Stimulated activated naive CD4-positive, alpha-beta T cell treated with Interleukin-2 at 50 U/mL for 16 hours (primary cell): ENCODE measurements around the gene SELENOS.

Source experiments
- DNase-seq: peaks from one replicate; lab custom pipeline; 2025; lab: John Stamatoyannopoulos, UW

The SELENOS gene, protein sequence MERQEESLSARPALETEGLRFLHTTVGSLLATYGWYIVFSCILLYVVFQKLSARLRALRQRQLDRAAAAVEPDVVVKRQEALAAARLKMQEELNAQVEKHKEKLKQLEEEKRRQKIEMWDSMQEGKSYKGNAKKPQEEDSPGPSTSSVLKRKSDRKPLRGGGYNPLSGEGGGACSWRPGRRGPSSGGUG

DNA sequence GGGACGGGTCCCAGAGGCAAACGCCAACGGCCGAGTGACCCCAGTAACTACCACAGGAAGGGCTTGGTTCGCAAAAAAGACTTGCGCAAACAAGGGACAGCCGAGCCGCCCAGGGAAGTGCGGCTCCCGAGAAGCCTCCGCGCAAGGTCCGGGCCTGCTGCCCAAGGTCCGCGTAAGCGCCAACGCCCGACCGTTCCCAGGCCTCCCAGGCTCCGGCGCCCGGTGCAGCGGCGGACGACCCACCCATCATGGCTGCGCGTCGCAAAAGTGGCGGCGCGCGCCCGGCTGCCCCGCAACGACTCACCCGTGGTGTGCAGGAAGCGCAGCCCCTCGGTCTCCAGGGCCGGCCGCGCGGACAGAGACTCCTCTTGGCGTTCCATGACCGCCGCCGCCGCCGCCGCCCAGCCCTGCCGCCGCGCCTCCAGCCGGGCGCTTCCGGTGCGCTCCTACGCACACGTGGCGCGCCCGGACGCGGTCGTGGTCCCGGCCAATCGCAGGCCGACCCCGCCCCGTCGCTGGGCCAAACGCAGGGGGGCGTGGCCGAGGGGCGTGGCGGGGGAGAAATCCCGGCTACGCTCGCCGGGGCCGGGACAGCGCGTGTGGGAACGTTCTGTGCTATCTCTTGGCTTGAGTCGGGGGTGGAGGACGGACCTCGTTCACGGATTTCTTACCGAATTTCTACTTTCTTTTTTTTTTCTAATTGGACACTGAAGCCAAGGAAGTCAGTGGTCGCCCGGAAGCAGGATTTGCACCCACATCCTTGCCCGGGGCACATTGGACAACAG is at the start of gene SELENOS:
SELENOS (minus strand) TSS at position 448 of the 785 bp plus-strand sequence; CDS start at position 380, 68 bp downstream.
- DNase-seq: peak; percentile 84

DNA sequence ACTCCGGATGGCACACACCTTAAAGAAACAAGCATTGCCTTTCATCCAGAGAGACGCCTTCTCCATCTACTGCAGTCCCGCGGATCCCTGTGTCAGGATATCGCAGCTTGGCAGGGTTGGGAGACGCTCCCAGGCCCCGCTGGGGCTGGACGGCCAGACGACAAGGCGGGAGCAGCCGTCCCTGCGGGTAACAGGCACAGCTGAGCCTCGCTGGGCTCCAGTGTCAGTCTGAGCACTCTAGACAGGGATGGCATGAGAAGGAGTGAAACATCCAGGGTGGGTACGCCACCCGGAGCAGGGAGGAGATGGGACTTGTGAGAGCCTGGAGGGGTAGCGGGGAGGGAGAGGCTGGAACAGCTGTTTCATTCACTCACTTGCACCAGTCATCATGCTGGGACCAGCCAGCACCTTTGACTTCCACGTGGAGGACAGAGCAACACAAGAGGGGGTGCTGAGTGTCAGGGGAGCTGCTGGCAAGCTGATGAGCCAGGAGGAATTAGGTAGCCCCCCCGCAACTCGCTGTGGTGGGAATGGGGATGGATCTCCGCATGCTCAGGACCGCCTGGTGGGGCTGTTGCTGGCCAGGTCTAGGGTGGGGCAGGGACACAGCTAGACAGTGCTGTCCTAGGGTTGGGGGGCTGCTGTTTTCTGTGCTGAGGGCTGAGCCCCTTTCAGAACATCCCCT is 49.3 kb upstream of the SELENOS start:
- DNase-seq: no peak

DNA sequence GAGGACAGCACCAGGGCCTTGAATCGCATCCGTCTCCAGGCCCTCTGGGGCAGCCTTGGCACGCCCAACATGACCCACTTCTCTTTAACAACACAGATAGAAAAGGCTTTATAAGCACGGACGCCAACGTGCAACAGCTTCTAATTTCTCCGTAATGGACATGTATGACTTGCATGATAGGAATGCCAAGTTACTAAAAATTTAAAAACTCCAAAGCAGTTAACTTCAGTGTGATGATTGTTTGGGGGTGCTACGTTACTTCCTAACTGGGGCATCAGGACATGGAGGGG is 48.7 kb upstream of the SELENOS start:
- DNase-seq: no peak

DNA sequence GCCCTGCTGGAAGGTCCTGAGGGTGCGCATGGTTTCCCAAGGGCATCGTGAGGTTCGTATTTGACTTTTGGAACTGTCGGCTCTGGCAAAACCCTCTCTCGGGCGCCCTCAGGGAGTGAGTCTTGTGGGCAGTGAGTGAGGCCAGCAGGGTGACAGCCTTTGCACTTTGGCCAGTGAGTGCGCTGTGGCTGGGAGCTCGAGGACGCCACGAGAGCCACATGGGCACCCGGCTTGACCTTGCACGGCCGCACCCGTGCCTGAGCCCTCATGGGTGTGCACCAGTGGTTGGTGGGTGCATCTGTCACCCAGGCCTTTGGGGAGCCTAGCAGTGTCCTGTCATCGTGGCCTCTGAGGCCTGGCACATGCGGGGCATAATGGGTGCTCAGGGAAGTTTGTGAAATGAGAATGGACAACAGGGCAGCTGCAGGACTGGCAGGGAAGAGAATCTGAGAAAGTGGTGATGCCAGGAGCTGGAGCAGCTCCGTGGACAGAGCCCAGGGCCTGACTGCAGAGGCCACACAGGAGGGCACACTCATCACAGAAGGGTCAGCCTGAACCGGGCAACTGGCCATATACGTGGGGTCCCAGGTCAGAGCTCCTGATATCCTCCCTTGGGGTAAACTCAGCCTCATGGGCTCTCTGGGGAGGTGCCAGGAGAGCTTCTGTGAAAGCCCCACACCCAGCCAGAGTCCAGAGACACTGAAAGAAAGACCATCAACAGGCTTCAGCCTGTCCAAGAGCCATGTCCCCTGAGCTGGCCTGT is 48.2 kb upstream of the SELENOS start:
- DNase-seq: no peak

DNA sequence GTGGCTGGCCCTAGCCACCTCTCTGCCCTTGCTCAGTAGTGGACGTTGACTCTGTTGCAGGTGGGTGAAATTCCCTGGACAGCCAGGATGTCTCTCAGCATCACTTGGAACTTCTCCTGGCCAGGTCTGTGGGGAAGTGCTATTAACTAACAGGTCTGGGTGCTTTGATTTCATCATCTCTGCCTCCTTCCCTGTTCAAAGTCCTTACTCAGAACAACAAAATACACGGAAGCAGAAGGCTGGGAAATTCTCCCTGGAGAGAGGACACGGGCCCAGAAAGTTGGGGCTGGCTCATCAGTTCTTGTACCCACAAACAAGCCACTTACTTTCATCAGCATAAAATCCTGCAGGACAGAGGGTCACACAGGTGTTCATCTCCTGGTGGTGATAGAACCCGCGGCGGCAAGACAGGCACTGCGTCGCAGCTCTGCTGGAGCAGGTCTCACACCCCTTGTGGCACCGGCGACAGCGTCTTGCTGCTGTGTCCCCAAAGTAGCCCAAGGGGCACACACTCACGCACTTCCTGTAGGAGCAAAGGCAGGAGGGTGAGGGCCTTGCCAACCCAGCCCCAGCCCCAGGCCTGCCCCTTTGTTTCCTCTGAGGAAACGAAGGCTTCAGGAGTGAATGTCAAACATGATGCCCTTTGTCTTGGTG is 47.4 kb upstream of the SELENOS start:
- DNase-seq: no peak

DNA sequence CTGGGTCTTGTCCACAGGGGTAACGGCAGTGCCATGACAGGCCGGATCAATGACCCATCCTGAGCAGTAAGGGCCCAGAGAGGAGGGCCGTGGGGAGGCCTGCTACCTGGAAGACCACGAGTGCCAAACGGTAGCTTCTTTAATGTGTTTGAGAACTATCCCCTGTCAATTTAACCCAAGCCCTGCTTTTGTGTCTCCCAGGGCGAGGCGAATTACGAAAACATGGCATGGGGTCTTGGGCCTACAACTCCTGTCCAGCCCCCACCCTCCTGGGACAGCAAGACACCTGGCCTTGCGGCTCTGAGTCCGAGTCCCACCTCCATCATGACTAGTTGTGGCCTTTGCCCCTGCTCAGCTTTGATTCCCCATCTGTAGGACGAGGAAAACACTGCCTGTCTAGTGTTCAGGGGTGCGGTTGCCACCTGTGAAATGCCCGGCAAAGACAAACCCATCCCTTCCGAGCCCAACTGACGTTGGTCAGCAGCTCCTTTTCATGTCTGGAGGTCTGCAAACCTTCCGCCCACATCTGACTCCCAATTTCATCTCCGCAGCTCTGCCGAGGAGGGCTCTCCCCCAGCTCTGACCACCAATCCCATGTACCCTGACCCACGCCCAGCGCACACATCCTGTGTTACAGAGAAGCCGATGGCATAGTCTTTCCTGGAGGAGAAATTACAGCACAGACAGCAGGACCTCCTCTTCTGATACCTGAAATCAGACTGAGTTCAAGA is 46.7 kb upstream of the SELENOS start:
- DNase-seq: no peak

DNA sequence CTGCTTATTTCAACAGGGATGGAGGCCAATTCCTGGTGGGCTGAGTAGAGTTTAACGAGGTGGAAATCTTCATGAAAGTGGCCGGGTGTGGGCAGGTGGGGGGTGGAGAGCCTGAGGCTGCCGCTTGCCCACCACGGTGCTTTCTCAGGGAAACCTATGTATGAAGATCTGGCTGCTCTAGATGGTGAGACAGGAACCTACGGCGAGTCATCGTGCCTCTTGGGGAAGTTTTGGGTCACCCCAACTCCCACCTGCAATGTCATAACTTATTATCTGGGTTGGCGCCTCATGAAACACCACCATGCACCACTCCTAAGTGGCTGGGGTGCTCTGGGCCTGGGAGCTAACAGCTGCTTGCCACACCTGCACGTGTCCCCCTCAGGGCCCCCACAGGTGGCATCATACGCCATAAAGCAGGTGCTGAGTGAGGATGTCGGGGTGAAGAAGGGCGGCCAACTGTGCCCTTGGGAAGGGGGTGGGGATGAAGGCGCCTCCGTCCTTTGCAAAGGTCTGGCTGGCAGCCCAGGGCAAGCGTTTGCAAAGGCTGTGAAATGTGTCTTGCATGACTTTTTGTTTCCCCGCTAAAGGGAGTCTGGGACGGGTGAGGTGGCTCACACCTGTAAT is 45.7 kb upstream of the SELENOS start:
- DNase-seq: no peak

DNA sequence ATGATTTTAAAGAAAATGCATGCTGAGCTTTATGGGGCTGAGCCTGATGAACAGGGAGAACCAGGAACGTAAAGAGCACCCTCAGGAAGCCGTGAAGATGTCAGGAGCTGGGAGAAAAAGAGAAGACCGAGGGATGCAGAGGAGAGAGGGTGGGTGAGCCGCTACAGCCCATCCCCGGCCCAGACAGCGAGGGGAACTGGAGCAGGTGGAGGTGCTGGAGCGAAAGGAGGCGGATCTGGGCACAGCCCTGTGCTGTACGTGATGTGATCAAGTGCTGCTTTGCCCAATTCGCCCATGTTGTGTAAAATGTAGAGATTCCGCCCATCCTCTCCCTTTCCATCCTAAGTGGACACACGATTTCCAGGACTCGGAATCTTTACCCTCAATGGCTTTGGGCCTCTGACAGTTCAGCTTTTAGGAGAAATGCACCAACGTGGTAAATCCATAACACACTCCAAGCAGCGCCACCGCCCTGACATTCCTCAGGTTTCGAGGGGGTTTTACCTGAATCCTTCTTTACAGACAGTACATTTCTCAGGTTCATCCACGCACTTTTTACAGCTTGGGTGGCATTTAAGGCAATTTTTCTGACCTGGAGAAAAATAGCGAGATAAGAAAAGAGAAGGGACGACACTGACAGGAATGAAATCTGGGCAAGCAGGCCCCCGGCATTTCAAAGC is 44.9 kb upstream of the SELENOS start:
- no peak for DNase-seq

DNA sequence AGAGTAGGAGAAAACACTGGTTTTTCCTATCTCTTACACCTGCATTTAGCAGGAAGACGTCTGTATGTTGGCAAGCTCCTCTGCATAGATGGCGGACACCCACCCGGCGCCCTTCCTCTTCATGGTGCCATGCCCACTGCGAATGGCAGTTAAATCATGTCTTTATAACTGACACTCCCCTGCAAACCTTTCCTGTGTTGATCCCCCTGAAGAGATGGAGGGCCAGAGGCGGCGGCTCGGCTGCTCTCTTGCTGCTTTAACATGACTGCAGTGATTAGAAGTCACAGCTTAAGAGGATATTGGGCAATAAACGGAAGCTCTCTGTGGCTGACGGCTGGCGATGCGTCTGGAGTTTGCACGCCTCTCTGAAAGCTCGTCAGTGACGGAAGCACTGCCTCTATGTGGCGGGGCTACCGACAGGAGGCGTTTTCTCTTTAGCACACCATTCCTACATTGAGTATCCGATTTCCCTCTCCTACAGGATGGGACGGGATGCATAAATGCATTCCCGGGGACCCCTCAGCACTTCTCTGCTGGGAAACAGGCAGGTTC is 43.3 kb upstream of the SELENOS start:
- DNase-seq: peak; percentile 39

DNA sequence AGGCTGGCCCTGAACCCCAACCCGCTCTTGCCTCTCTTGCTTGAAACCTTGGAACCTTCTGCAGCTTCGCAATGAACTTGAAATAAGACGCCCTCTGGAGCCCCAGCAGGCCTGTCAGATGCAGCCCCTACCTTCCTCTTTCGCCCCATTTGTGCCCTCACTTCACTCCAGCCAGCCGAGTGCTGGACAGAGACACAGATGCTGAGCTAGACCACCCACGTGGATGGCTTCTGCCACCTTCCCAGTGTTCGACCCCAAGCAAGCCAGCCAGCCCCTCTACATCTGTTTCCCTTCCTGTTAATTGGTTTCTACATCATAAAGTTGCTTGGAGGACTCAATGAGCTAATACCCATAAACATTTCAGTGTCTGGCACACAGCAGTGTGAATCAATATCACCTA is 41.6 kb upstream of the SELENOS start:
- DNase-seq: no peak

DNA sequence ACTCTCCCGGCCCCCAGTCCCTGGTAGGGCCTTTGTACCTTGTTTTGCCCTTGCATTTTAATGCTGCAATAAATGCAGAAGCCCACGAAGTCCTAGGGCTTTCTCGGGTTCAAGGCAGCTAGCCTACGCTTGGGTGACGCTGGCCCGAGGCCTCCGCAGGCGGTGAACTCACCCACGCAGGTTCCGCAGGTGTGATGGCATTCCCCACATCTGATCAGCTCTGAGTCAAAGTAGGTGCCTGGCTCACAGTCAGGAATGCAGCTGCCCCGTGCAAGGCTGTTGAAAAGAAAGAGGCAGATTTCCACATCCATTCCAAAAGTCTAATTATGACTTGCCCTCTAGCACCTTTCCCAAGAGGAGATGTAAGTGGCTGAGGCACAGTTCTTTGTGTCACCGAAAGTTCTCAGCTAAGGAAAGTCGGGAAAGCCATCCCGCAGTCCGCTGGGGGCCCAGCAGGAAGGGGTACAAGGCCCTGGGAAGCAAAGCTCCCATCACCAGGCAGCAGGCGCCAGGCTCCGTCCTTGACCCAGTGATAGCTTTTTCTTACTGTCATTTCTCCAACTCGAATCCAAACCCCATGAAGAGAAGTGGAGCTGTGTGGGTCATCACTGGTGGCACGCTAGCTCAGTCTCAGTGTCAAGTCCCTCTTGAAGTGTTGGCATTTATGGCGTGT is 41.0 kb upstream of the SELENOS start:
- DNase-seq: no peak

DNA sequence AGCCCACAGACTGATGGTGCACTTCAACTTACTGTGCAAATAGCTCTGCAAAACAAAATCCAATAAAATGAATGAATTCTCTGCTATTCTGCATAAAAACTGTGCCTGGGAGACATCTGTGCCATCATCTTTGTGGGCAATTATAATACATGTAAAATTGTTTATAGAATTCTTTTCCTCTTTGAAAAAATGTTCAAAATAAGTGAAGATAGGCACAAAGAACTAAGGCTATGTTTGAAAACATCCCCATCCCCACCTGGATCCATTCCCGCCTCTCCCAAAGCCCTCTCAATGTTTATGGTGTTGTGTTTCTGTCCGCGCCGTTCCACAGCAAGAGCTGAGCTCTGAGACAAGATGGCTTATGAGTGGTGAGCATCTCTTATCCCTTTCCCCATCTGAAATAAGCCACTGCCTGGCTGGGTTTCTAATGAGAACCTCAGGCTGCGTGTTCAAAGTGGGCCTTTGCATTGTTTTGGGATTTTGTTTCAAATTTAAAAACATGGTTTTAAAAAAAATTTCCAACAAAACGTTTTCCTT is 40.1 kb upstream of the SELENOS start:
- DNase-seq: no peak

DNA sequence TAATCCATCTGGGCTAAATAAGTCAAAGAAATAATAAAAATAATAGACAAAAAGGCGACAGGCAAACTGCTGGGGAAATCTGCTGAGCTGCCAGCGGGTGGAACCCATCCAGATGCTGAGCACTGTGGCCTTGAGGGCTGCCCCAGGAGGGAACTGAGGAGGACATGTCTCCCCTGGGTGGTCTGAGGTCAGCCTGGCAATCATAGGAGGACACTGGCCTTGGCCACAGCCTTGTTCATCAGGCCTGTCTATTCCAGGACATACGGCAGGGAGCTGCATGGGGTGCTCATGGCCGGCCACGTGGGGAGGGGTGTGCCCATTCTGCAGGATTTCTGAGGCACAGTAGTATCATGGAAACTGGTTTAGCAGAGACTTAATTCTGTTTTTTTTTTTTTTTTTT is 39.2 kb upstream of the SELENOS start:
- DNase-seq: no peak

DNA sequence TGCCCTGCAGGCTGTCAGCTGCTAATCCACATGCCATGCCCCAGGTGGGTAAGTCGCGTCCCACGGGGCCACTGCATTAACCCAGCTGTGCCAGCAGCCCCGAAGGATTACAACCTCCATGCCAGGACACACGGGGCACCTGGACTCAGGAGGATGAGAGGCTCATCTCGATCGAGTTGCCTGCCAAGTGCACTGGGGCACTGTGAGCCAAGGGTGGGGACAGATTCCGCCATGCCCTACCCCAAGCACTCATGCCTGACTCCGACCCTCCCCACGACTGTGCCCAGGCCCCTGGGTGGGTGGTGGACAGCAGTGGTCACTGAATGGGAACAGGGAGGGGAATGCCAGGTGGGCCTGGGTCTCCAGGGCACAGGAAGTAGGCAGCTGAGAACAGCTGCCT is 38.5 kb upstream of the SELENOS start:
- DNase-seq: no peak

DNA sequence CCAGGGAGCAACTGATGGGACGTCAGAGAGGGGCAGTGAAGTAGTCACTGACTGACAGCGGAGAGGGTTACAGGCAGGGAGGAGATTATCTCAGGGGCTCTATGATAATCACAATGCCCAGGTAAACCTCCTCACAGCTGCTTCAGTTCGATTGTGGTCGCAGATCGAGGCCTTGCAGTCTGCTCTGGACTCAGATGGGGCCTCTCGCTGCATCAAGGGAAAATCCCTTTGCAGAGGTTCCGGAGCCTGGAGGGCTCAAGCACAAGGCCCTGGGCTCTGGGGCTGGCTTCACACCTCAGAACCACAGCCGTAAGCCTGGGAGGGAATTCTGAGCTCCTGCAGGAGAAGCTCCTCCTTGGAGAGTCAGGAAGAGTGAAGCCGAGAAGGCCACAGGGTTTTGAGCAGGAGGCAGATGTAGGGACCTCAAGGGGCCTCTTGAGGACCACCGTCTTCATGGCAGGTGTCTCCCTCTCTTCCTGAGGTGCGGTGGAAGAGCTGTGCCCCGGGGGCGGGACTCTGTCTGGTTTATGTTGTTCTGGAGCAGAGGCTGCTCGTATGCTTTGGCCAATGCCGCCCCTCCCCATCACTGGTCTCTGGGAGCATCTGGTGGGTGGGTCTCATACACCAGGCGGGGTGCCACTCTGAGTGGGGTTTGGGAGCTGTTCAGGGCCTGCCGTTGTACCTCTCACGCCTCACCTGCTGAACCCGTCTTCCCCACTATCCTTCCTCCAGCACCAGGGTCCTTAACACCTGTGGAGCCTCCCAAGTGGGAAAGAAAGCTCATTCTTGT is 37.2 kb upstream of the SELENOS start:
- no peak for DNase-seq

DNA sequence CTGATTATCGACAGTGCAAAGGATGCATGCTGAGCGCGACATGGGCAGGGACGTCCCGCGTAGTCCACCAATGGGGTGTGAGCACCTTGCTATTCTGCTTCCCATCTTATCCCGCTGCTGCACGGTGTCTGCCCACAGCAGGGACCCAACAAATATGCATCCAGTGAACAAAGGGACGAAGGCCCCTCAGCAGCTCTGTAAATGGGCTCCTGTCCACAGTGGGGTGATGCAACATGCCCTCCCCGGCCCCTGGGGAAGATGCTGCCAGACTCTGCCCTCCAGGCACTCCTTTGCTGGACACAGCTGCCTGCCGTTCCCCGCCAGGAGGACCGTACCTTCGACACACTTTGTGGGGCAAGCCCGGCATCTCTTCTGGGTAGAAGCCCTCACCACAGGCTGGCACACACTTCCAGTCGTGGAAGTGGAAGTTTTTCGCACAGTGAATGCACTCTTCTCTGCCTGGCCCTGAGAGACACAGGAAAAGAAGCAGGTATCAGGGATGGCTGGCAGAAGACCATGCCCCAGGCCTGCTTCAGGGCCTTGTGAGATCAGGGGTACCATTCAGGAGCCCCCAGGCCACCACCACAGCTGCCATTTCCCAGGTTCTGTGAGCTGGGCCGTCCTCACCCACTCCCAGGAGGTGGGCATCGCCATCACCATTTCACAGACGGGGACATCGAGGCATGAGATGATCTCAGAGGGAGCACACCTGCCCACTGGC is 35.9 kb upstream of the SELENOS start:
- DNase-seq: no peak

DNA sequence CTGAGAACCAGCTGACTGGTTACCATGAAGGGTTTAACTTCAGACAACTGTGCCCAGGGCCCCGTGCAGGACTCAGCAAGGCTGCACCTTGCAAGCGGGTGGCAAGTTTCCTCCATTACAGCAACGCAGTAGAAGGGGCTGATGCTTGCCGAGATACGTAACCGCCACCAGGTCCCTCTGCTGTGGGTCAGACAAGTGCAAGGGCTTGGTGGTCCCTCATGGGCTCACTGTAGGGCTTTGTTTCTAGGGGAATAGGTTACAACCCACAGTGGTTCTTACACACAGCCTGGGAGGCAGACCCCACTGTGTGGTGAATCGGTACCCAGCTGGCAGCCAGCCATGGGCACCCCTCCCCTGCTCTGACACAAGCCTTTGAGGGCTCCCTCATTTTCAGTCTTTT is 33.2 kb upstream of the SELENOS start:
- no peak for DNase-seq

DNA sequence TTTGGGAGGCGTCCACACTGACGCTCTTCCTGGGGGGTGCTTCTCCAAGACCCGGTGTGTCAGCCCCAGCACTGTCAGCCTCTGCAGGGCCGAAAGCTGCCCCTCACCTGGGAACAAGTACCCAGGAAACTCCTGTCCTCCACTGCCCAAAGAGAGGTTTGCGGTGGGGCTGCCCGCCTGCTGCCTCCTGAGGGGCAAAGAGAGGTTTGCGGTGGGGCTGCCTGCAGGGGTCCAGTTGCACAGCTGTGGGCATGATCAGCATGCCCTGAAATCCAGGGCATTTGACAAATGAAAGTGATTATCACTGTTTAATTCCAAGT is 32.8 kb upstream of the SELENOS start:
- DNase-seq: no peak
